ENCODE data around the gene BAZ2B.

BAZ2B gene, protein sequence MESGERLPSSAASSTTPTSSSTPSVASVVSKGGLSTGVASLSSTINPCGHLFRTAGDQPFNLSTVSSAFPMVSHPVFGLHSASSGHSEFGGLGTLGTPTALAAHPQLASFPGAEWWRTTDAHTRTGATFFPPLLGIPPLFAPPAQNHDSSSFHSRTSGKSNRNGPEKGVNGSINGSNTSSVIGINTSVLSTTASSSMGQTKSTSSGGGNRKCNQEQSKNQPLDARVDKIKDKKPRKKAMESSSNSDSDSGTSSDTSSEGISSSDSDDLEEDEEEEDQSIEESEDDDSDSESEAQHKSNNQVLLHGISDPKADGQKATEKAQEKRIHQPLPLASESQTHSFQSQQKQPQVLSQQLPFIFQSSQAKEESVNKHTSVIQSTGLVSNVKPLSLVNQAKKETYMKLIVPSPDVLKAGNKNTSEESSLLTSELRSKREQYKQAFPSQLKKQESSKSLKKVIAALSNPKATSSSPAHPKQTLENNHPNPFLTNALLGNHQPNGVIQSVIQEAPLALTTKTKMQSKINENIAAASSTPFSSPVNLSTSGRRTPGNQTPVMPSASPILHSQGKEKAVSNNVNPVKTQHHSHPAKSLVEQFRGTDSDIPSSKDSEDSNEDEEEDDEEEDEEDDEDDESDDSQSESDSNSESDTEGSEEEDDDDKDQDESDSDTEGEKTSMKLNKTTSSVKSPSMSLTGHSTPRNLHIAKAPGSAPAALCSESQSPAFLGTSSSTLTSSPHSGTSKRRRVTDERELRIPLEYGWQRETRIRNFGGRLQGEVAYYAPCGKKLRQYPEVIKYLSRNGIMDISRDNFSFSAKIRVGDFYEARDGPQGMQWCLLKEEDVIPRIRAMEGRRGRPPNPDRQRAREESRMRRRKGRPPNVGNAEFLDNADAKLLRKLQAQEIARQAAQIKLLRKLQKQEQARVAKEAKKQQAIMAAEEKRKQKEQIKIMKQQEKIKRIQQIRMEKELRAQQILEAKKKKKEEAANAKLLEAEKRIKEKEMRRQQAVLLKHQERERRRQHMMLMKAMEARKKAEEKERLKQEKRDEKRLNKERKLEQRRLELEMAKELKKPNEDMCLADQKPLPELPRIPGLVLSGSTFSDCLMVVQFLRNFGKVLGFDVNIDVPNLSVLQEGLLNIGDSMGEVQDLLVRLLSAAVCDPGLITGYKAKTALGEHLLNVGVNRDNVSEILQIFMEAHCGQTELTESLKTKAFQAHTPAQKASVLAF (N-terminal part only)

DNA sequence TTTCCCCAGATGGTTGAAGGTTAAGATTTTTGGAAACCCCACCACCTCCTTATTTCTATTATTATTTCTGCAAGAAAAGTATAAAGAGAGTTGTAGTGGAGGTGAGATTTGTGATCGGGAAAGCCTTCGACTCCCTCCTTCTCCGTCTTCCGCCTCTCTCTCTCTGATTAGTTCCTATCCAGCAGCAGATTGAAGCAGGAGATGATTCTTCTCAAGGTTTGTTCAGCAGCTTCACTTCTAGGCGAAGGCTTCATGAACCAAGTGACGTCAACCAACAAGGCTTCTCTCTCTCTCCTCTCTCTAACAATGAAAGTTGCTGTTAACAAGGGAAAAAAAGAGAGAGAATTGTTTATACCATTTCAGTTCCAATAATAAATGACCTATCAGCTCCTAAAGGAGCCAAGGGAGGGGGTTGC, at the start of gene BAZ2B:
BAZ2B (minus strand) TSS at position 263 of the 416 bp plus-strand sequence. CDS start 137,829 bp downstream, outside the sequence.
- H2AFZ ChIP-seq (ENCODE audit: low read depth, low read length, severe bottlenecking): peak within 1 kb of the TSS; percentile 78
- 0 out of 2 replicates have a peak, but pooled peaks cover 6% of the 10 kb centered on the region for H3F3A ChIP-seq (ENCODE audit: insufficient read depth)
- no peak for TF ChIP-seq EZH2phosphoT487 (conservative IDR thresholded peaks at IDR 0.05; ENCODE audit: low read length)
- TF ChIP-seq, protein P1, sequence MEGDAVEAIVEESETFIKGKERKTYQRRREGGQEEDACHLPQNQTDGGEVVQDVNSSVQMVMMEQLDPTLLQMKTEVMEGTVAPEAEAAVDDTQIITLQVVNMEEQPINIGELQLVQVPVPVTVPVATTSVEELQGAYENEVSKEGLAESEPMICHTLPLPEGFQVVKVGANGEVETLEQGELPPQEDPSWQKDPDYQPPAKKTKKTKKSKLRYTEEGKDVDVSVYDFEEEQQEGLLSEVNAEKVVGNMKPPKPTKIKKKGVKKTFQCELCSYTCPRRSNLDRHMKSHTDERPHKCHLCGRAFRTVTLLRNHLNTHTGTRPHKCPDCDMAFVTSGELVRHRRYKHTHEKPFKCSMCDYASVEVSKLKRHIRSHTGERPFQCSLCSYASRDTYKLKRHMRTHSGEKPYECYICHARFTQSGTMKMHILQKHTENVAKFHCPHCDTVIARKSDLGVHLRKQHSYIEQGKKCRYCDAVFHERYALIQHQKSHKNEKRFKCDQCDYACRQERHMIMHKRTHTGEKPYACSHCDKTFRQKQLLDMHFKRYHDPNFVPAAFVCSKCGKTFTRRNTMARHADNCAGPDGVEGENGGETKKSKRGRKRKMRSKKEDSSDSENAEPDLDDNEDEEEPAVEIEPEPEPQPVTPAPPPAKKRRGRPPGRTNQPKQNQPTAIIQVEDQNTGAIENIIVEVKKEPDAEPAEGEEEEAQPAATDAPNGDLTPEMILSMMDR (IDR thresholded peaks at IDR 0.05; ENCODE audit: insufficient read depth, low read length, poor library complexity, severe bottlenecking): no peak
- H3K79me2 ChIP-seq (ENCODE audit: insufficient read depth, low read length): no peaks in the 10 kb centered on the region
- no peak within 1 kb of the TSS for H3K27ac ChIP-seq (ENCODE audit: low read depth, low read length)
- peak within 1 kb of the TSS; percentile 64 for H3K4me2 ChIP-seq (ENCODE audit: low read depth, low read length, poor library complexity, severe bottlenecking)
- H3K9ac ChIP-seq (ENCODE audit: low read length): peak within 1 kb of the TSS; percentile 52
- H4K20me1 ChIP-seq (ENCODE audit: low read depth, low read length): peaks cover 3% of the 10 kb centered on the region; the same call in 1 of the 2 replicates
- H3K27me3 ChIP-seq (ENCODE audit: low read length): no peaks in the 10 kb centered on the region
- H3K9me2 ChIP-seq (replicated peaks; ENCODE audit: insufficient read depth, low read length): no peaks in the 10 kb centered on the region
- peaks cover 3% of the 10 kb centered on the region; the same call in 1 of the 2 replicates for H3K36me3 ChIP-seq (ENCODE audit: low read length)
- peak within 1 kb of the TSS; percentile 47 for H3K4me3 ChIP-seq (ENCODE audit: insufficient read depth, low read length, poor library complexity, severe bottlenecking)
- no peaks in the 10 kb centered on the region for H3K9me3 ChIP-seq (ENCODE audit: insufficient read depth, low read length)

DNA sequence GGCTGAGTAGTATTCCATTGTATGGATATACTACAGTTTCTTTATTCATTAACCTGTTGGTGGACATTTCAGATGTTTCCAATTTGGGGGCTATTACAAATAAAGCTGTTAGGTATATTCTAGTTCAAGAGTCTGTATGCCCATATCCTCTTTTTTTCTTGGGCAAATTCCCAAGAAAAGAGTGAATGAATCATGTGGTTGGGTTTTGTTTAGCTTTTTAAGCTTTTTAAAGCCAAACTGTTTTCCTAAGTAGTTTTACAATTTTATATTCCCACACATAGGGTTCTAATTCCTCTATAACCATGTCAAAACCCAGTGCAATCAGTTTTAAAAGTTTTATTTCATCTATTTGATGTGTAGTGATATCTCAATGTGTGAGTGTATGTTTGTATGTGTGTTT, 44.9 kb upstream of the BAZ2B start:
- no peaks in the 10 kb centered on the region for H3K9me3 ChIP-seq (ENCODE audit: insufficient read depth, low read length)

More for the DNA sequence above, 44.9 kb upstream of the BAZ2B start:
- H2AFZ ChIP-seq (ENCODE audit: low read depth, low read length, severe bottlenecking): no peak overlapping the region
- TF ChIP-seq, protein P1 (IDR thresholded peaks at IDR 0.05; ENCODE audit: insufficient read depth, low read length, poor library complexity, severe bottlenecking): no peak
- no peak for TF ChIP-seq EZH2phosphoT487 (conservative IDR thresholded peaks at IDR 0.05; ENCODE audit: low read length)
- no peaks in the 10 kb centered on the region for H3K27me3 ChIP-seq (ENCODE audit: low read length)
- H3K27ac ChIP-seq (ENCODE audit: low read depth, low read length): no peak overlapping the region
- H3F3A ChIP-seq (ENCODE audit: insufficient read depth): no peaks in the 10 kb centered on the region
- H4K20me1 ChIP-seq (ENCODE audit: low read depth, low read length): no peaks in the 10 kb centered on the region
- no peaks in the 10 kb centered on the region; the same call in 1 of the 2 replicates for H3K9me2 ChIP-seq (replicated peaks; ENCODE audit: insufficient read depth, low read length)
- no peak overlapping the region for H3K4me2 ChIP-seq (ENCODE audit: low read depth, low read length, poor library complexity, severe bottlenecking)
- no peak overlapping the region for H3K9ac ChIP-seq (ENCODE audit: low read length)
- no peak overlapping the region for H3K4me3 ChIP-seq (ENCODE audit: insufficient read depth, low read length, poor library complexity, severe bottlenecking)
- no peaks in the 10 kb centered on the region for H3K36me3 ChIP-seq (ENCODE audit: low read length)
- no peaks in the 10 kb centered on the region for H3K79me2 ChIP-seq (ENCODE audit: insufficient read depth, low read length)

All from SU-DHL-6 (cell line).